ENCODE measurements around the gene CCDC86.

DNA sequence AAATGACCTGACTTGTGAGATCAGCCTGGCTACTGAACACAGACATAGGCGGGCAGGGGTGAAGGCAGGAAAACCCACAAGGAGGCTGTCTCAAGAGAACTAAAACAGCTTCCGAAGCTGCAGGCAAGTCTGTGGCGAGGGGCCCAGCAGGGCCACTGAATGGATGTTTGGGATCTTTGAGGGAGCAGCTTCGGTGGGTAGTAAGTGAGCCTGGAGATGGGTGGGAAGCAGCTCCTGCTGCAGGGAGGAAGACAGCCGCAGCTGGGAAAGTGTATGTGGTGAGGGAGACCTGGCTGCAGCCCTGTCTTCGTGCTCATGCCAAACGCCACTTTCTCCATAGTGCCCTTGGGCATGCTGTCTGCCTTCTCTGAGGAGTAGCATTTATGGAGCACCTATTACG lies 3.4 kb downstream of the CCDC86 start:
- TF ChIP-seq EGR1 (conservative IDR thresholded peaks at IDR 0.05) (no peak), SIN3A (IDR thresholded peaks at IDR 0.05; ENCODE audit: borderline replicate concordance in 2 of 2, control insufficient read depth in 1 of 2, low read depth in 2 of 2, low read length in 2 of 2) (no peak), ZNF780A (CRISPR knock-in tag; IDR thresholded peaks at IDR 0.05) (no peak), TAF1 (IDR thresholded peaks at IDR 0.05; ENCODE audit: control insufficient read depth, extremely low read depth, insufficient read depth, low read length, severe bottlenecking) (no peak)
